WI38 (cell line): ENCODE measurements around the gene MYO1H.
"Not testable (repeated sequence)": the region's sequence is repeated elsewhere in the genome, so short reads cannot be mapped to it uniquely, and the experiment has no call there.

Experiments used
- H3K4me3 ChIP-seq: 2 replicates; pipeline ENCODE4 v1.5.1; 2011; ENCODE audit warnings: low read depth, mild to moderate bottlenecking, control low read depth, low read length
- CTCF ChIP-seq: IDR thresholded peaks from 2 replicates; pipeline ENCODE4 v1.5.1; 2012; ENCODE audit warnings: low read depth, mild to moderate bottlenecking, control low read depth, low read length

The MYO1H gene

GRCh38 chr12:109423392-109423791, 75.7 kb downstream of the MYO1H start:
- TF ChIP-seq CTCF = no peak
- H3K4me3 ChIP-seq = no peak overlapping the region

- no peak overlapping the region for H3K4me3 ChIP-seq
- TF ChIP-seq CTCF = peak; percentile 95
Observed at GRCh38 chr12:109428037-109428629, 80.4 kb downstream of the MYO1H start.

GRCh38 chr12:109428804-109429203, 81.1 kb downstream of the MYO1H start:
- H3K4me3 ChIP-seq = not testable (repeated sequence)

GRCh38 chr12:109430244-109430643, 82.5 kb downstream of the MYO1H start:
- TF ChIP-seq CTCF = no peak
- no peak overlapping the region for H3K4me3 ChIP-seq

GRCh38 chr12:109432431-109432830, 84.7 kb downstream of the MYO1H start:
- TF ChIP-seq CTCF = no peak
- no peak overlapping the region for H3K4me3 ChIP-seq

GRCh38 chr12:109432842-109433304, 85.2 kb downstream of the MYO1H start:
- TF ChIP-seq CTCF = peak; percentile 93
- H3K4me3 ChIP-seq = no peak overlapping the region

- peak; percentile 44 for TF ChIP-seq CTCF
Observed at GRCh38 chr12:109433618-109434017, 85.9 kb downstream of the MYO1H start.

GRCh38 chr12:109434582-109434981, 86.9 kb downstream of the MYO1H start:
- H3K4me3 ChIP-seq = no peak overlapping the region
- no peak for TF ChIP-seq CTCF

More at GRCh38 chr12:109433618-109434017, 85.9 kb downstream of the MYO1H start:
- H3K4me3 ChIP-seq = no peak overlapping the region
